HG03565 (cell line): Measurements from ENCODE around the gene RASL12.
"Not testable (repeated sequence)": the region's sequence is repeated elsewhere in the genome, so short reads cannot be mapped to it uniquely, and the experiment has no call there.

Experiments used
- ATAC-seq: cut with Tn5 transposase; IDR thresholded peaks from one replicate; pipeline ENCODE4 v1.9.1; 2021; ENCODE audit warnings: mild to moderate bottlenecking, moderate library complexity; ENCODE audit not compliant: unreplicated experiment

The RASL12 gene

GRCh38 chr15:65032801-65033537 is 34.8 kb downstream of the RASL12 start:
- no peak for ATAC-seq

DNA sequence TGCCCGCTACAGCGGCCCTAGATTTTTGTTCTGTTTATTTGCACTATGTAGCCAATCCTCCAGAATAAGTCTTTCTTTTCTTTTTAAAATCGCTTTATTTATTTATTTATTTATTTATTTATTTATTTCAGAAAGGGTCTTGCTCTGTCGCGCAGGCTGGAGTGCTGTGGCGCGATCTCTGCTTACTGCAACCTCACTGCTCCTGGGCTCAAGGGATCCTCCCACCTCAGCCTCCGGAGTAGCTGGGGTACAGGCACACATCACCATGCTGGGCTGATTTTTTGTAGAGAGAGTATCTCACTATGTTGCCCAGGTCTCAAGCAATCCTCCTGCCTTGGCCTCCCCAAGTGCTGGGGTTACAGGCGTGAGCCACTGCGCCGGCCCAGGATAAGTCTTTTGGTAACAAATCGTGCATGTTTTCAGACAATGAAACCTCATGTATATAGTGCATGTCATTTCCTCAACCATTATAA is 38.0 kb downstream of the RASL12 start:
- no peak for ATAC-seq

DNA sequence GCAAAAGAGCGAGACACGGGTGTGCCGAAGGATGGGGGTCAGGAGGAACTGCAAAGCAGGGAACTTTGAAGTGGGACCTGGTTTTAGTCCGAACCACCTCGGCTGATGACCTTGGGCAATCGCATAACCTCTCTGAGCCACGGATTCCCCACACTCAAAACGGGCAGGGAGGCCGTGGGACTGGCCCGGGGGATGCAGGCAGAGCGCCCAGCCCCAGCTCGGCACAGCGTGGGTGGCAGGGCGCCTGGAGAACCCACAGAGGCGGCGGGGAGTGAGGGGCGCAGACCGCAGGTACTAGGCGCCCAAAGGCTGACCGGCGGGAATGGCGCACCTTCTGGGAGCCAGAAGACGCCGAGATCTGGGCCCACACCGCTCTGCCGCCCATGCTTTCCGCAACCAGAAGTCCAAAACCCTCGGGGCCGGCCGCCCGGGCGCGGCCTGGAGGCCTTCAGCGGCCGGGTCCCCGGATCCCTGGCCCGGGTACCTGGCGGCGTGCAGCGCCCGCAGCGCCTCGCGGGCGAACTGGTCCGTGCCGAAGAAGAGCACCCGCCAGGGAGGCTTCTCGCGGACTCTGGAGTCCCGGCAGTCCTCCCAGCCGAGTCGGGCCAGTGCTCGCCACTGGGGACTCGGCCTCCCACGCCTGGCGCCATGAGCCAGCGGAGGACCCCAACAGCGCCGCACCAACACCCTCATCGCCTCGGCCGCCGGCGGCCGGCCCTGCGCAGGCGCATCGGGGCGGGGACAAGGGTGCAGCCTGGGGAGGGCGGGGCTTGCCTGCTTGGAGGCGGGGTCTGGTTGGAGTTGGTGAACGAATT is 38.7 kb downstream of the RASL12 start, which contains the start of gene MTFMT:
Gene MTFMT, minus strand, starts transcription at position 719 of the 815 bp plus-strand sequence. Its CDS starts 26 bp downstream, at position 693.
- ATAC-seq: peak; percentile 55

- ATAC-seq: no peak
Observed at GRCh38 chr15:65028338-65028737, 39.5 kb downstream of the RASL12 start.

GRCh38 chr15:65027593-65027992 is 40.2 kb downstream of the RASL12 start:
- ATAC-seq: no peak

DNA sequence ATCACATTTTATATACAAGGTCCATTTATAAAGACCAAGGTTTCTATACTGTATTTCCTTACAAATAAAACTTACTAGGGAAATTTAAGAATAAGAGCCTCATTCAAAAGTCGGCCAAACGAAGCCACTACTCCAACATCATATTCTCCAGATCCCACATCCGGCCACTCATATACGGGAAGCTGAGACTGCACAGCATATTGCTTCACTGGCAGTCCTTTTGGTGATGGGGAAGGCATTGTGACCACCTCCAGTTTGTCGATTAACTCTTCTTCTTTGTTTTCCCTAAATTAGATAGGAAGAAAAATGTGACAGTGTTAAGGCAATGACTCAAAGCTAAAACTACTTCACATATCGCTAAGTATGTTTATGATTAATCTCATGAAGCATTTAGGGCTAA is 41.0 kb downstream of the RASL12 start:
- ATAC-seq: no peak

DNA sequence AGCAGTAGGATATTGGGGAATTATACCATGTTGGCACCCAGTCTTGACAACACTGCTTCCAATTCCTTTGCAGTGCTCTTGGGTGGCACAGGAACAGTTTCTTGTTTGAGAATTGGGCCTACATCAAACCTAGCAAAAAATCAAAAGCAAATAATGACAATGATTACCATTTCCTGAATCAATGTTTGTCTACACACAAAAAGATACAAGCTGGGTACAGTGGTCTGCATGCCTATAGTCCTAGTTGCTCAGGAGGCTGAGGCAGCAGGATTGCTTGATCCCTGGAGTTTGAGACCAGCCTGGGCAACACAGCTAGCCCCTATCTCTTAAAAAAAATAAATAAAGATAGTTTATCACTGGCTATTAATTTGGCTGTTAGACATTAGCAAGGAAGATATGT is 46.3 kb downstream of the RASL12 start:
- no peak for ATAC-seq

GRCh38 chr15:65020419-65020818 is 47.4 kb downstream of the RASL12 start:
- no peak for ATAC-seq

- ATAC-seq: not testable (repeated sequence)
Observed at GRCh38 chr15:65011198-65011597, 56.6 kb downstream of the RASL12 start.

DNA sequence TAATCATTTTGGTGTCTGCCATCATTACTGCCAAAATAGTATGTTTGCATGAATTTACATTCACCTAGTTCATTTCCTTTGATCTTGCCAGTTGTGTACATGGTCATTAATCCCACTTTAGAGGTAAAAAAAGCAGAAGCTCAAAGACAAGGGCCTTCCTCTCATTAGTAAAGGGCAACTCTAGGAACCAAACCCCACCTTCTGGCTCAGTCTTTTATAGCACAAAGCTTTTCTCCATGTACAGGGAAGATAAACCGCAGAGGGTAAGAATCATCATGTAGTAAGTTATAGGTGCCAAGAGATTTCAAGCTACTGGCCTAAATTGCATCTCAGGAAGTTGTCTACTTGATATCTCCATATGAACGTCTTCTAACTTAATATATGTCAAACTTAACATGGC is 58.8 kb downstream of the RASL12 start:
- no peak for ATAC-seq

- ATAC-seq: no peak
Observed at GRCh38 chr15:65006876-65007275, 60.9 kb downstream of the RASL12 start.

- ATAC-seq: no peak
Observed at GRCh38 chr15:65004993-65005392, 62.8 kb downstream of the RASL12 start.
